Measurements from ENCODE around the gene VWA5B1.

The VWA5B1 gene

DNA sequence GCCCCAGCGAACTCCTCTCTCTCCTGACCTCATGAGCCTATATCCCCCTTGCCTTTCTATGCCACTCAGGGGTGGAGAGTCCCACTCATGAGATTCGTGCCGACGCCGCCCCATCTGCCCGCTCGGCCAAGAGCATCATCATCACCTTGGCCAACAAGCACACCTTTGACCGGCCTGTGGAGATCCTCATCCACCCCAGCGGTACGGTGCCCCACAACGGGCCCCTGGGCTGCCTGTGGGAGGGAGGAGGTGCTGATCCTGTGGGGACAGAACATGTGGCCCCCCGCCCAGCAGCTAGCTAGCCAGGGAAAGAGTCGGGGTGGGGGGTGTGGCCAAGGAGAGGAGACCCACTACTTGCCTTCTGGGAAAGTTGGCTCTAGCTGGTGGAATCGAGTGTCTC, 27.8 kb downstream of the VWA5B1 start:
- H3K4me3 ChIP-seq (ENCODE audit: low read depth, low read length) = no peak overlapping the region
- no peak for DNase-seq (ENCODE audit: low read depth)

GRCh38 chr1:20318971-20319370, 28.3 kb downstream of the VWA5B1 start:
- no peak for DNase-seq (ENCODE audit: low read depth)
- H3K4me3 ChIP-seq (ENCODE audit: low read depth, low read length) = no peak overlapping the region

DNA sequence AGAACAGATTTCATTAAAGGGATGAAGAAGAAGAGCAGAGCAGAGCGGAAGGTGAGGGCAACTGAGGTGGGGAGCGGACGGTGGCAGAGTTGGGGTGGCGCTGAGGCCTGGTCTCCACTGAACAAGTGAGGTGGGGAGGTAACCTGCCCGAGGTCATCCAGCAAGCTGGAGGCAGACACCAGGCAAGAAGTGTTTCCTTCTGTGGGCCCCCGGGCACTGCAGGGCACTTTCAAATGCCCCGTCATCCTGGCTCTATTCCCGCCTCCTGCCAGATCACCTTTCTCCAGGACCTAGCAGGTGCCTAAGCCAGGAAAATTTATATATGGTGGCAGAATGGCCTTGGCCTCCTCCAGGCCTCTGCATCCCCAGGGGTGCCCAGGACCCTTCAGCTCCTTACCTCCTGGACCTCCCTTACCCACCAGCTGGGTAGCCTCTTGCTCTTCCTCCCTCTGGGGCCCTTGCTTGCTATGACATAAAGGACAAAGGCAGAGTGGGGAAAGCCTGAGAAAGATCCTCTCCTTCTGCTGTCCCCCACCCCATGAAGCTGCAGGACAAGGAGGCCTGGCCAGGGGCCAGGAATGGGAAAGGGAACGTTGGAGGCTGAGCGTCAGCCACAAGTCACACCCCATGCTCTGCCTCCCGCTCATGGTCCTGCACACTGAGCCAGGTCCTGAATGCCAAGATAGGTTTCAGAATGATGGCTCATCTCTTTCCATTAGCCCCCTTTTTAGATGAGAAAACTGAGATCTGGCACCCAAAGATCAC, 29.0 kb downstream of the VWA5B1 start:
- no peak for DNase-seq (ENCODE audit: low read depth)

GRCh38 chr1:20320704-20321103, 30.0 kb downstream of the VWA5B1 start:
- DNase-seq (ENCODE audit: low read depth) = no peak
- H3K4me3 ChIP-seq (ENCODE audit: low read depth, low read length) = no peak overlapping the region

More for the DNA sequence above, 29.0 kb downstream of the VWA5B1 start:
- no peak overlapping the region for H3K4me3 ChIP-seq (ENCODE audit: low read depth, low read length)

- no peak for DNase-seq (ENCODE audit: low read depth)
- H3K4me3 ChIP-seq (ENCODE audit: low read depth, low read length) = no peak overlapping the region
Measured at GRCh38 chr1:20321573-20321972, 30.9 kb downstream of the VWA5B1 start.

- H3K4me3 ChIP-seq (ENCODE audit: low read depth, low read length) = no peak overlapping the region
- no peak for DNase-seq (ENCODE audit: low read depth)
Measured at GRCh38 chr1:20322081-20322824, 31.6 kb downstream of the VWA5B1 start.

GRCh38 chr1:20322825-20323612, 32.3 kb downstream of the VWA5B1 start:
- H3K4me3 ChIP-seq (ENCODE audit: low read depth, low read length) = no peak overlapping the region
- no peak for DNase-seq (ENCODE audit: low read depth)

DNA sequence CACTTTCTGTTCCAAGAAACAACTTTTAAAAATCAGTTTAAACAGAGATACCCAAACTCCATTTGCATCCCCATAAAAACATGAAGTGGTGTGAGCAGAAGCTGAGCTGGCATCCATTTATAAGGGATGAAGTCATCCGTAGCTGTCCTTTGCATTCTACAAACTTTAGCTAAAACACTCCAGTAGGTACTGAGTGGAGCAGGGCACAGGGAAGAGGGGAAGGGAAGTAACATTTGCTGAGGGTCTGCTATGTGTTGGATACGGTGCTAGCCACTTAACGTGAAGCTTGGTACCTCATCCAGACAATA, 32.9 kb downstream of the VWA5B1 start:
- no peak overlapping the region for H3K4me3 ChIP-seq (ENCODE audit: low read depth, low read length)
- no peak for DNase-seq (ENCODE audit: low read depth)

GRCh38 chr1:20324704-20325406, 34.2 kb downstream of the VWA5B1 start:
- no peak overlapping the region for H3K4me3 ChIP-seq (ENCODE audit: low read depth, low read length)
- no peak for DNase-seq (ENCODE audit: low read depth)

DNA sequence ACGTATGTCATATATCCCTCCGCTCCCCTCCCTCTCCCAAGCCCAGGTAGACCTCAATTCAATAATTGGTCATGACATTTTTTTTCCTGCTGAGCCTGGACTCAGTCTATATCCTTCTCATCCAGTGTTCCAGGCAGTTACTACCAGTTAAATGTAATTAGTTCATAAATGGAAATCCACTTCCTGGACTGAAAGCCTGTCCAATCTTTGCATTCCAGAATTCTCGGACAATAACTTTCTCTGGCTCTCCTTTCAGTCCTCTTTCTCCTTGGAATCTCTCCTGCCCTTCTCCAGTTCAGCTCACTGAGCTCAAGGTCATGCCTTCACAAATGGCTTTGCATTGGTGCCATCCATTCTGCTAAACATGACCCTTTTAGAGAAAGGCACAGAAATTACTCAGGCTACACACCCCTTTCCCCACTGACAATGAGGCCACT, 34.8 kb downstream of the VWA5B1 start:
- no peak for DNase-seq (ENCODE audit: low read depth)
- H3K4me3 ChIP-seq (ENCODE audit: low read depth, low read length) = no peak overlapping the region

DNA sequence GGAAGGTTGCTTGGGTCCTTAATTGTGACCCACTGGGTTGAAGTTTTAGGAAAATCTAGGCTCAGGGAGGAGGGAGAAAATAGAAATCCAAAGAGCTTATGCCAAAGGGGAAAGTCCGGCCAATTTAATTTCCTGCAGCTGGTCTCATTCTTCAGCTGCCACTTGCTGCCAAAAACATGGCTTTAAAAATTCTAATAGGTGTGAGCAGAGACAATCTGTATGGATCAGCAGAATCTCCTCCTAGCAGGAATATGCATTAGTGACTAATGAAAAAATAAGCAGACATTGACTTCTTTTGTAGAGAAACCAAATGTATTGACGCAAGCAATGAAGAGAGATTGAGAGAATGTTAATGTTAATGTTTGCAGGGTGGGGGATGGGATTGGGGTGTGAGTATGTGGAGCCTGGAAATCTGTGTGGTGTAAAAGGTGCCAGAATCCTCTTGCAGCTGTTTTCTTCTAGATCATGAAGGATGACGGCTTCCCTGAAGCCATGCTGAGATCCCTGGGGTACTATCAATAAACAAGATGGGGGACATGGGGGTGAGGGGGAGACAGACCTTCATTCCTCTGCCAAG, 35.3 kb downstream of the VWA5B1 start:
- no peak for DNase-seq (ENCODE audit: low read depth)
- no peak overlapping the region for H3K4me3 ChIP-seq (ENCODE audit: low read depth, low read length)

- no peak overlapping the region for H3K4me3 ChIP-seq (ENCODE audit: low read depth, low read length)
- no peak for DNase-seq (ENCODE audit: low read depth)
Measured at GRCh38 chr1:20327467-20327866, 36.8 kb downstream of the VWA5B1 start.

GRCh38 chr1:20328201-20328600, 37.5 kb downstream of the VWA5B1 start:
- no peak for DNase-seq (ENCODE audit: low read depth)
- H3K4me3 ChIP-seq (ENCODE audit: low read depth, low read length) = no peak overlapping the region

DNA sequence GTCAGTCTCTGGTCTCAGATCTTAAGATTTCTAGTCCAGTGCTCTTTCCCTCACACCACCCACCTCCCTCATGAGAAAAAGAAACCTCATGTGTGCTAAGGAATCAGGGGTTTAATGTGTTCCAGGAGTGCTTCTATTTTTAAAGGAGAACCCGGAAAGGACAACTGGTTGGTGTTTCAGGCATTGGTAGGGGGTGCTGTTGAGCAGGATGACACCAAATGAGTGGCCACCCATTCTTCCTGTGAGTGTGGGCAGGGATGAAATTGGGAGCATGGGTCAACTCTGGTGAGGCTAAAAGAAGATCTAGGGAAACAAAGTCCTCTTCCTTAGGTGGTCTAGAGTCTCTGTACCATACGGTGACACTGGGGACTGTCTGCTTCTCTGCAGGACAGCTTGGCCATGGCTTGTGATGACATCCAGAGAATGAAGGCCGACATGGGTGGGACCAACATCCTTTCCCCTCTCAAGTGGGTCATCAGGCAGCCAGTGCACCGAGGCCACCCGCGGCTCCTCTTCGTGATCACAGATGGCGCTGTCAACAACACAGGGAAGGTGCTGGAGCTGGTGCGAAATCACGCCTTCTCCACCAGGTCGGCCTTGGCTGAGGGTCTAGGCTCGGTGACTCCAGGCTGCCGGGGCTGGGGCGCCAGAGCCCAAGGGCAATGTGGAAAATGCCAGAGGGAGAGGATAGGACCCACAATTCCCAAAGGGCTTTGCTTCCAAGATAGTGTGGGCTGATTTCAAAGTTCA, 39.3 kb downstream of the VWA5B1 start:
- no peak for DNase-seq (ENCODE audit: low read depth)
- H3K4me3 ChIP-seq (ENCODE audit: low read depth, low read length) = no peak overlapping the region

- no peak for DNase-seq (ENCODE audit: low read depth)
- no peak overlapping the region for H3K4me3 ChIP-seq (ENCODE audit: low read depth, low read length)
Measured at GRCh38 chr1:20334103-20334502, 43.4 kb downstream of the VWA5B1 start.

GRCh38 chr1:20336105-20336605, 45.5 kb downstream of the VWA5B1 start:
- DNase-seq (ENCODE audit: low read depth) = no peak
- no peak overlapping the region for H3K4me3 ChIP-seq (ENCODE audit: low read depth, low read length)

DNA sequence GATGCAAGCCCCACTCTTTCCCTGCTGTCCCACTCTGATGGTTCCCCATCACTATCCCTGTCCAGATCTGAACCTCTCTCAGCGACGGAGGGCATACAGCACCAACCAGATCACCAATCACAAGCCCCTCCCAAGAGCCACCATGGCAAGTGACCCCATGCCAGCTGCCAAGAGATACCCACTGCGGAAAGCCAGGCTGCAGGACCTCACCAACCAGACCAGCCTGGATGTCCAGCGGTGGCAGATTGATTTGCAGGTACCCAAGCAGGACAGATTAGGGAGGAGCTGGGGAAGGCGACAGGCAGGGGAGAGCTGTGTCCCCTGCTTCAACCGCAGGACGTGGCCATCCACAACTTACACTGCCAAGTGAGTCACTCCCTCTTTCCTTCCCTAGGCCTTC, 46.9 kb downstream of the VWA5B1 start:
- no peak for DNase-seq (ENCODE audit: low read depth)
- no peak overlapping the region for H3K4me3 ChIP-seq (ENCODE audit: low read depth, low read length)

DNA sequence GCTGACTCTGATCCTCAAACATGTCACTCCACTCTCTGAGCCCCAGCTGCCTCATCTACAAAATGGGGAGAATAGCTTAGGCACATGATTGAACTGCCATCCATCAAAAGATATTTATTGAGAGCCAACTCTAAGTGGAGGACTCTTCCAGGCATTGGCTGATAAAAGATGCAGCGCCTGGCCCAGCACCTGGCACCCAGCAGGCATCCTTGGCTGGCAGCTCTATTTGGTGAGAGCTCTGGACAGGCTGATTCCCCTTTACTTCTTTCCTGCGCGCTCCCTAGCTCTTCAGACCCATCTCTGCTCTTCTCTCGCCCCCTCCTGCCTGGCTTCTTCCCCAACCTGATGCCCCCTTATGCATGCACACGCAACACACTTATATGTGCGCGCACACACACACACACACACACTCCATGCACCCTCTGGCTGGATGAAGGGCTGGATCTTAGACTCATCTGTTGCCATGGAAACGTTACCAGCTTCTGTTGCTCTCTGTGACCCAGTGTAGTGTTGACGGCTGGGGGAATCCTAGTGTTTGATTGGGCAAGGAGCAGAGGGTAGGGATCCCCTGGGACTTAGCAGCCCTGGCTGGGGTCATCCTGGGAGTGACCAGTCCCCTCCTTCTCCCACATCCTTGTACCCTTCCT, 49.3 kb downstream of the VWA5B1 start:
- DNase-seq (ENCODE audit: low read depth) = no peak

More for the DNA sequence above, 49.3 kb downstream of the VWA5B1 start:
- no peak overlapping the region for H3K4me3 ChIP-seq (ENCODE audit: low read depth, low read length)
